ENCODE data around the gene NKAIN2. TPM values are rescaled to one million over a fixed set of nuclear protein-coding genes. Genes with fewer than 3 reads are reported as not detected.
A peak's percentile ranks its signal among the peaks of the same experiment; 100 is the strongest.

Gene NKAIN2
- polyA plus RNA-seq, 3 donors = 20.2 to 32.0 (median 22.2) TPM

- no peak for DNase-seq (ENCODE audit: low read depth in 3 of 3, low spot score in 2 of 3)
Observed at GRCh38 chr6:123806561-123806960, 2.9 kb downstream of the NKAIN2 start.

DNA sequence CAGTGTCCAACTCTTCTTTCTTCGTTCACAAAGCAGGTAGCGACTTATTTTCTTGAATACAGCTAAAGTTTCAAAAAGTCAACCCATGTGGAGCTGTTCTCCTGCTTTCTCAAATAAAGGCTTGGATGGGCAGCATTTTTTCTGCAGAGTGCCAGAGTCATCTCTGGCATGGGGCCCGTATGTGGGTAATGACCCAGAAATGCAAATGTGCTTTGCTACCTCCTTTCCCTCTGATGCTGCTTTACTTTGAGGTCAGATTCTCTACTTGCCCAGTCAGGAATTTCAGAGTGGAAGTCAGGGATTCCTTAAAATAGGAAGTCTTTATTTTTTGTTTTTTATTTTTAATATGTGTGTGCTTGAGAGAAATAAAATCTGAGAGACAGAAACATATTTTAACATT is 4.9 kb downstream of the NKAIN2 start:
- peak in 1 of 3 donors; percentile 26 for DNase-seq (ENCODE audit: low read depth in 3 of 3, low spot score in 2 of 3)

DNA sequence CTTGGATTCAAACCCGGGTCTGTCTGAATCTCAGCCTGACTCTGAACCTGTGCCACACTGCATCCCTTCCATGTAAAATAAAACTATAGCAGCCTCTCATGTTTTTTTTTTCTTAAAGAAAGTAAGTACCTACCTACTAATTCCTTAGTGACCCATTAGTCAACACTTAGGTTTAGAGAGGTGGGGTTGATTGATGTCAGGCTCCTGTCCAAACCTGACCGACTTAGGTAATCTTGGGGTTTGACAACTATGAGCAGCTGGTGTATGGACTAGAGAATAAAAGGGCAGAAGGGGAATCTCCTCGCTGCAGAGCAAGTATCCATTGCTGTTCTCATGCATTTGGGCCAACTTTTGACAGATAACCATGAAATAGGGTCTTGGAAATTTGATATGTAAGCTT is 6.5 kb downstream of the NKAIN2 start:
- DNase-seq (ENCODE audit: low read depth in 3 of 3, low spot score in 2 of 3) = no peak

GRCh38 chr6:123810948-123811347 is 7.3 kb downstream of the NKAIN2 start:
- no peak for DNase-seq (ENCODE audit: low read depth in 3 of 3, low spot score in 2 of 3)

- DNase-seq (ENCODE audit: low read depth in 3 of 3, low spot score in 2 of 3) = no peak
Observed at GRCh38 chr6:123811378-123811777, 7.7 kb downstream of the NKAIN2 start.

- no peak for DNase-seq (ENCODE audit: low read depth in 3 of 3, low spot score in 2 of 3)
Observed at GRCh38 chr6:123812621-123813020, 9.0 kb downstream of the NKAIN2 start.

- no peak for DNase-seq (ENCODE audit: low read depth in 3 of 3, low spot score in 2 of 3)
Observed at GRCh38 chr6:123821112-123821511, 17.4 kb downstream of the NKAIN2 start.

GRCh38 chr6:123829302-123829953 is 25.8 kb downstream of the NKAIN2 start:
- no peak for DNase-seq (ENCODE audit: low read depth in 3 of 3, low spot score in 2 of 3)

GRCh38 chr6:123830120-123830519 is 26.5 kb downstream of the NKAIN2 start:
- peak in 1 of 3 donors; percentile 52 for DNase-seq (ENCODE audit: low read depth in 3 of 3, low spot score in 2 of 3)

DNA sequence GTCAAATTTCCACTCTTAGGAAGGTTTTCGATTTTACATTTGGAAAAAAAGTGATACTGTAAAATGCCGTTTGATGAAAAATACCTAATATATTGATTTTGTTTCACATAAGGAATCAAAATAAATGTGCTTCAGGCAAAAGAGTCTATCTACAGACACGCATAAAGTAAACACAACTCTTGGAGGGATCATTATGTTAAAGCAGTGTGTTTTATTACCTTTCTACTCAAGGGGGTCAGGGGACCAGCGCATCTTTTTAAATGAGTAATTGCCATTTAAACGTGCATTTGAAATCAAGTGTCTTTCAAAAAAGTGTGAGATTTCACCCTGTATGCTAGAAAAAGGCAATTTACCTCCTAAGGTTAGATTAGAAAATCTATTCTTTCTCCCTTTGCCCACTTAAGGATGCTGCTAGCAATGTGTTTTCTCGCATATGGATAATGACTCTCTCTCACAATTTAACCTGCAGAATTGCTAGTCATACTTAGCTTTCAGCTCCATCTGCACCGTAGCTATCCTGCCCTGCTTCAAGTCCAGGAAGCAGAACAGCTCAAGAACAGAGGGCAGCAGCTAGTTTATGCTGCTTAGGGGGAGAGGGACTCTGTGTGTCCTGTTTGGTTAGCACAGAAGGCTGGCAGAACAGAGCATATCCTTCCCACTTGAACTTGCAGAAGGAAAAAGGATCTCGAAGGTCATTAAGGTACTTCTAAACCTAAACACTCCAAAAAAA is 35.0 kb downstream of the NKAIN2 start:
- no peak for DNase-seq (ENCODE audit: low read depth in 3 of 3, low spot score in 2 of 3)

DNA sequence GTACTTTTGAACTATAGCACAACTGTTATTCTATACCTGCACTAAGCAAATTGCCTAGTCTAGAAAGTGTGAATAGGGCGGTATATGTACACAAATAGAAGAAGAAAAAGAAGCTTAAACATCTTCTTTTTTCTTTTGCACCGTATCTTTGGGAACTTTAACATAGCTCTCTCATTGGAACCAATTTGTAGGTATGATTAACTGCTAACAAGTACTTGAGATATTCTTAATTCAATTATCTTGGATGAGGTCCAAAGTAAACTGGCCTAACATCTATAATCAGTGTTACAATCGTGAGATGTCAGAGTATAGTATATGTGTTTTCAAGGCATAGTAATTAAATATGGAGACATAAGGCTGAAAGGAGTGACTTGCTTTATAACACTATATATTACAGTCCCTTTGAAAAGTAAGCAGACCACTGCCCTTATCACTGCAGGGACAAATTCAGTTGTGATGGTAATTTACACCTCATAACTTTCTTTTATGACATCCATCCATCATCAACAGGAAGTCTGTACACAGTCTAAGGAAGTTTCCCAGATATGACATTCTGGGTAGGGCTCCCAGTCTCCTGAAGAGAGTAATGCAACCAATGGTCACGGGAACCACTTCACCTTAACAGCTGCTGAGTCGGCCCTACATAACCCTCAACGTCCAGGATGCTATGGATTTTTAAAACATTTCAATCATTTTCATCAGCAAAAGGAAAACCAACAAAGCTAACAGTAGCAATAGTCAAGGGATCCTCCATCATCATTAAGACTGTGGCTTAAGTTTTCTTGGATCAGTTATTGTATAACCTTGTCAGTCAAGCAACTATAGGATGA is 37.6 kb downstream of the NKAIN2 start:
- DNase-seq (ENCODE audit: low read depth in 3 of 3, low spot score in 2 of 3) = no peak

DNA sequence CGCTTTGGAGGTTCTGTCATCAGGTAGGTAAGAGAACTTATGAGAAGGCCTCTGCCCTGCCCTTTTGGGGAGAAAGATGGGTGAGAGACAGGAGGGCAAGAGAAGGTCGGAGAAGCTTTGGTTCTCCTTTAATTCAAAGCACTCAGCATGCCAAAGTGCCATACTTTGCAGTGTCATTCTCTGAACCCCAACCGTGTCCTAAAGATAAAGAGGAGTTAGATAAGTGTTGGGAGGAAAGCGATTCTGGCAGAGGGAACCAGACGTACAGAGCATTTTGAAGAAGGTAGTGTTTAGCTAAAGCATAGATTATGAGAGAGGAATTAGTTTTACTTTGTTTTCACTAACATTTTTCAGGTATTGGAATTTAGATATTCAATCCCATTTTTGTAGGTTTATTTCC is 40.3 kb downstream of the NKAIN2 start:
- DNase-seq (ENCODE audit: low read depth in 3 of 3, low spot score in 2 of 3) = no peak

DNA sequence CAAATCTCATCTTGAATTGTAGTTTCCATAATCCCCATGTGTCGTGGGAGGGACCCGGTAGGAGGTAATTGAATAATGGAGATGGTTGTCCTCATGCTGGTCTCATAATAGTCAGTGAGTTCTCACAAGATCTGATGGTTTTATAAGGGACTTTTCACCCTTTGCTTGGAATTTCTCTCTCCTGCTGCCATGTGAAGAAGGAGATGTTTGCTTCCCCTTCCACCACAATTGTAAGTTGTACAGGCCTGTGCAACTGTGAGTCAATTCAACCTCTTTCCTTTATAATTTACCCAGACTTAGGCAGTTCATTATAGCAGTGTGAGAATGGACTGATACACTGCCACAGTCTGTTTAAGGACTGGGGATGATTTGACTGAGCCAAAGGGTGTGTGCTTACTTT is 44.7 kb downstream of the NKAIN2 start:
- DNase-seq (ENCODE audit: low read depth in 3 of 3, low spot score in 2 of 3) = no peak

- no peak for DNase-seq (ENCODE audit: low read depth in 3 of 3, low spot score in 2 of 3)
Observed at GRCh38 chr6:123849406-123849805, 45.7 kb downstream of the NKAIN2 start.

DNA sequence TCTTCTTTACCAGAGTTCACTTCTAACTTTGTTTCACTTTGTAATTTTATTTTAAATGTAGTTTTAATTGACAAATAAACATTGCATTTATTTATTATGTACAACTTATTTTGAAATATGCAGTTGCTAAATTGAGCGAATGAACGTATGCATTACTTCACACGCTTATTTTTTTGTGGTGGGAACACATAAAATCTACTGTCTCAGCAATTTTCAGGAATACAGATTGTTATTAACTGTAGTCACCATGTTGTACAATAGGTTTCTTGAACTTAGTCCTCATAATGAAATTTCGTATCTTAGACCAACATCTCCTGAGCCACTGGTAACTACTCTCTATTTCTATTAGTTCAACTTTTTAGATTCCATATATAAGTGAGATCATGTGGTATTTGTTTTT is 46.9 kb downstream of the NKAIN2 start:
- DNase-seq (ENCODE audit: low read depth in 3 of 3, low spot score in 2 of 3) = no peak

GRCh38 chr6:123854201-123854600 is 50.5 kb downstream of the NKAIN2 start:
- DNase-seq (ENCODE audit: low read depth in 3 of 3, low spot score in 2 of 3) = no peak

- no peak for DNase-seq (ENCODE audit: low read depth in 3 of 3, low spot score in 2 of 3)
Observed at GRCh38 chr6:123855506-123855905, 51.8 kb downstream of the NKAIN2 start.

DNA sequence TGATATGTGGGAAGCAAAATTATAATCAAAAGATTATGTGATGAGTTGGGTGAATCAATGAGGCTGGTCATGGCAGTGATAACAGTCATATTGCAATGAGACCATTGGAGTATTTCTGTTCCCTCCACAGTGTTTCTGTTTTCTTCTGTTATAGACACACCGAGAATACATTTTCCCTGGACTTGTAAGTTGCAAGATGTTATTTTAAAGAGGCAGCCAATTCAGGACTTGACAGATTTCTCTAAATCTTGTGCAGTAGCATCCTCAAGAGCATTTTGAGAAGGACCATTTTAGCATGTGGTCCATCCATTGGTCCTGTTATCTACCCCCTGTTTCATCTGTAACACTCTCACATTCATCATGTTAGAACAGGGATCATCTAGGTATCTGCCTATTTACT is 55.6 kb downstream of the NKAIN2 start:
- DNase-seq (ENCODE audit: low read depth in 3 of 3, low spot score in 2 of 3) = no peak

DNA sequence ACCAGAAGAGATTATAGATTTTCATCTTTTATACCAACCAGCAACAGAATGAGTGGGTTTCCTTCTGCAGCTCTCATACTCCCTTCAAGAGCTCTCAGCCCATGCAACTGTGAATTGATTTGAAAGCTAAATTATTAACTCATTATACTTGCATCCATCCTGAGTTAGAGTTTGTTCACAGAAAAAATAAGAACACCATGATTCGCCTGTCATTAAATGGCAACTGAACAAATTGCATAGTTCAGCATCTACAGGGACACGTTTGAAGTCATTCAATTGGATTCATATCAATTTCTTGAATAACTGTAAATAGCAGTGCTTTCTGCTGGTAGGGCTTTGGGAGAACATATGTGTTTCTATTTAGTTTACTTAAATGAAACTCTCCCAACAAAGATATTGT is 65.7 kb downstream of the NKAIN2 start:
- no peak for DNase-seq (ENCODE audit: low read depth in 3 of 3, low spot score in 2 of 3)

- DNase-seq (ENCODE audit: low read depth in 3 of 3, low spot score in 2 of 3) = no peak
Observed at GRCh38 chr6:123873974-123874373, 70.3 kb downstream of the NKAIN2 start.

DNA sequence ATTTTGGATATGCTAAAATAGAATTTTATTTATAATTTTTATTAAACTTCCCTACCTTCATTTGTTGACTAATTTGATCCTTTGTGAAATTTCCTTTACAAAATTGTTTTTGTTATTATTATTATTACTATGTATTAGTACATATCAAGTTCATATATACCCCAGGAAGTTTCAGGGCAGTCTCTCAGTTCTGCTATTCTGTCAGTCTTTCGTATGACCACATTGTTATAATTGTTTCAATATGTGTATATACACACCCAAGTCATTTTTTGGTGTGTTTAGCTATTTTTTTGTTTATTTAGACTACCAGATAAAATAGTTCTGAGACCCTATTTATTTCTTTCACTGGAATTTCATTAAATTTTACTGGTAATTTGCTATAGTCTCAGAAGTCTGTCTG is 72.1 kb downstream of the NKAIN2 start:
- DNase-seq (ENCODE audit: low read depth in 3 of 3, low spot score in 2 of 3) = no peak

- DNase-seq (ENCODE audit: low read depth in 3 of 3, low spot score in 2 of 3) = no peak
Observed at GRCh38 chr6:123879749-123880148, 76.1 kb downstream of the NKAIN2 start.

Measured in right renal cortex interstitium (tissue), 3 donors.